T-helper 17 cell (primary cell): ENCODE results near the gene CEMIP2. TPM values are rescaled to one million over a fixed set of nuclear protein-coding genes. Genes with fewer than 3 reads are reported as not detected.
A peak's percentile ranks its signal among the peaks of the same experiment; 100 is the strongest.

Source experiments
- ATAC-seq: fragments of 150-1000 bp; cut with Tn5 transposase; 2 replicates; pipeline ENCODE4 v1.10.0; 2021; ENCODE audit warnings: mild to moderate bottlenecking, moderate library complexity
- DNase-seq, 3 donors: peaks; one replicate each; pipeline versions ENCODE4 v3.0.0 to v3.0.0-alpha.2; 2020 to 2021
- H3K9me3 ChIP-seq: one replicate; pipeline ENCODE4 v1.7.0; 2013; ENCODE audit warnings: low read length, mild to moderate bottlenecking; ENCODE audit not compliant: control insufficient read depth, poor library complexity, severe bottlenecking
- H3K27ac Mint-ChIP-seq: one replicate; pipeline ENCODE4 v1.8.0; 2022; ENCODE audit warnings: mild to moderate bottlenecking, moderate library complexity, mixed read lengths
- H3K27me3 Mint-ChIP-seq: one replicate; pipeline ENCODE4 v1.8.0; 2022; ENCODE audit warnings: mixed read lengths
- H3K36me3 Mint-ChIP-seq: one replicate; pipeline ENCODE4 v1.8.0; 2022; ENCODE audit warnings: low read depth, mixed read lengths
- H3K4me1 Mint-ChIP-seq: one replicate; pipeline ENCODE4 v1.8.0; 2022; ENCODE audit warnings: mild to moderate bottlenecking, mixed read lengths
- H3K4me3 Mint-ChIP-seq: one replicate; pipeline ENCODE4 v1.8.0; 2022; ENCODE audit warnings: mild to moderate bottlenecking, moderate library complexity, mixed read lengths
- total RNA-seq, 4 donors: library from RNA in 2 of 4; stranded (reverse) in 2 of 4; gene quantifications; one replicate each; pipeline ENCODE4 v1.2.3 and lab custom pipeline; 2022 to 2026

Gene CEMIP2
- total RNA-seq, 2 donors from 2014 or later = 129 to 240 TPM

GRCh38 chr9:71687676-71688075 lies 80.6 kb downstream of the CEMIP2 start:
- H3K27ac Mint-ChIP-seq = no peak overlapping the region
- H3K36me3 Mint-ChIP-seq = peaks cover 3% of the 10 kb centered on the region
- H3K4me1 Mint-ChIP-seq = peaks cover 38% of the 10 kb centered on the region
- no peak overlapping the region for H3K4me3 Mint-ChIP-seq
- no peaks in the 10 kb centered on the region for H3K9me3 ChIP-seq
- no peaks in the 10 kb centered on the region for H3K27me3 Mint-ChIP-seq
- ATAC-seq (no peak), DNase-seq (no peak)

GRCh38 chr9:71685988-71686387 lies 82.3 kb downstream of the CEMIP2 start:
- Mint-ChIP-seq H3K27me3 (no peaks in the 10 kb centered on the region), H3K4me1 (peaks cover 41% of the 10 kb centered on the region), H3K36me3 (peaks cover 3% of the 10 kb centered on the region), H3K27ac (peak overlapping the region; percentile 84), H3K4me3 (peak overlapping the region; percentile 76)
- ATAC-seq (no peak), DNase-seq (no peak)
- no peaks in the 10 kb centered on the region for H3K9me3 ChIP-seq

- H3K9me3 ChIP-seq = no peaks in the 10 kb centered on the region
- Mint-ChIP-seq H3K4me1 (peaks cover 38% of the 10 kb centered on the region), H3K4me3 (peak overlapping the region; percentile 76), H3K27me3 (no peaks in the 10 kb centered on the region), H3K27ac (peak overlapping the region; percentile 84), H3K36me3 (peaks cover 3% of the 10 kb centered on the region)
- no peak for DNase-seq
- peak; percentile 97 for ATAC-seq
These were observed 82.9 kb downstream of the CEMIP2 start for GRCh38 chr9:71685394-71685793.

- Mint-ChIP-seq H3K4me3 (peak overlapping the region; percentile 76), H3K27me3 (no peaks in the 10 kb centered on the region), H3K36me3 (peaks cover 3% of the 10 kb centered on the region), H3K27ac (peak overlapping the region; percentile 86), H3K4me1 (peaks cover 33% of the 10 kb centered on the region)
- no peaks in the 10 kb centered on the region for H3K9me3 ChIP-seq
- DNase-seq (no peak), ATAC-seq (no peak)
These were observed 83.7 kb downstream of the CEMIP2 start for GRCh38 chr9:71684566-71684965.

- Mint-ChIP-seq H3K27ac (peak overlapping the region; percentile 86), H3K36me3 (peaks cover under 1% of the 10 kb centered on the region), H3K4me1 (peaks cover 31% of the 10 kb centered on the region), H3K27me3 (no peaks in the 10 kb centered on the region), H3K4me3 (peak overlapping the region; percentile 76)
- H3K9me3 ChIP-seq = no peaks in the 10 kb centered on the region
- DNase-seq = no peak
- no peak for ATAC-seq
These were observed 84.6 kb downstream of the CEMIP2 start for GRCh38 chr9:71683598-71684235.

- Mint-ChIP-seq H3K36me3 (no peaks in the 10 kb centered on the region), H3K27me3 (no peaks in the 10 kb centered on the region), H3K27ac (no peak overlapping the region), H3K4me3 (no peak overlapping the region), H3K4me1 (peaks cover 36% of the 10 kb centered on the region)
- DNase-seq = no peak
- no peaks in the 10 kb centered on the region for H3K9me3 ChIP-seq
- ATAC-seq = no peak
These were observed 86.5 kb downstream of the CEMIP2 start for GRCh38 chr9:71681708-71682272.

GRCh38 chr9:71681104-71681707 lies 87.1 kb downstream of the CEMIP2 start:
- H3K36me3 Mint-ChIP-seq = no peaks in the 10 kb centered on the region
- DNase-seq (no peak), ATAC-seq (no peak)
- H3K4me3 Mint-ChIP-seq = no peak overlapping the region
- H3K27ac Mint-ChIP-seq = no peak overlapping the region
- H3K4me1 Mint-ChIP-seq = peaks cover 37% of the 10 kb centered on the region
- no peaks in the 10 kb centered on the region for H3K27me3 Mint-ChIP-seq
- no peaks in the 10 kb centered on the region for H3K9me3 ChIP-seq

GRCh38 chr9:71680189-71680980 lies 87.9 kb downstream of the CEMIP2 start:
- DNase-seq = no peak
- Mint-ChIP-seq H3K27ac (peak overlapping the region; percentile 60), H3K36me3 (no peaks in the 10 kb centered on the region), H3K27me3 (no peaks in the 10 kb centered on the region), H3K4me1 (peaks cover 31% of the 10 kb centered on the region), H3K4me3 (no peak overlapping the region)
- no peaks in the 10 kb centered on the region for H3K9me3 ChIP-seq
- ATAC-seq = no peak

- H3K27me3 Mint-ChIP-seq = no peaks in the 10 kb centered on the region
- peaks cover 25% of the 10 kb centered on the region for H3K4me1 Mint-ChIP-seq
These were observed 89.3 kb downstream of the CEMIP2 start for GRCh38 chr9:71678999-71679398.

GRCh38 chr9:71677209-71677608 lies 91.1 kb downstream of the CEMIP2 start:
- ATAC-seq (no peak), DNase-seq (no peak)
- Mint-ChIP-seq H3K4me3 (no peak overlapping the region), H3K27ac (peak overlapping the region; percentile 83), H3K4me1 (peaks cover 18% of the 10 kb centered on the region), H3K27me3 (no peaks in the 10 kb centered on the region), H3K36me3 (no peaks in the 10 kb centered on the region)
- no peaks in the 10 kb centered on the region for H3K9me3 ChIP-seq

More at GRCh38 chr9:71678999-71679398, 89.3 kb downstream of the CEMIP2 start:
- Mint-ChIP-seq H3K36me3 (no peaks in the 10 kb centered on the region), H3K4me3 (no peak overlapping the region), H3K27ac (peak overlapping the region; percentile 83)
- H3K9me3 ChIP-seq = no peaks in the 10 kb centered on the region
- no peak for ATAC-seq
- DNase-seq = no peak

GRCh38 chr9:71676460-71676859 lies 91.9 kb downstream of the CEMIP2 start:
- no peak for ATAC-seq
- Mint-ChIP-seq H3K27me3 (no peaks in the 10 kb centered on the region), H3K4me3 (no peak overlapping the region), H3K36me3 (no peaks in the 10 kb centered on the region), H3K27ac (no peak overlapping the region), H3K4me1 (peaks cover 16% of the 10 kb centered on the region)
- DNase-seq = no peak
- H3K9me3 ChIP-seq = no peaks in the 10 kb centered on the region

GRCh38 chr9:71675857-71676165 lies 92.5 kb downstream of the CEMIP2 start:
- no peak overlapping the region for H3K27ac Mint-ChIP-seq
- H3K4me3 Mint-ChIP-seq = no peak overlapping the region
- H3K36me3 Mint-ChIP-seq = no peaks in the 10 kb centered on the region
- H3K9me3 ChIP-seq = no peaks in the 10 kb centered on the region
- H3K27me3 Mint-ChIP-seq = no peaks in the 10 kb centered on the region
- DNase-seq (no peak), ATAC-seq (no peak)
- H3K4me1 Mint-ChIP-seq = peaks cover 17% of the 10 kb centered on the region

GRCh38 chr9:71675105-71675856 lies 93.0 kb downstream of the CEMIP2 start:
- H3K27me3 Mint-ChIP-seq = no peaks in the 10 kb centered on the region

More at GRCh38 chr9:71675105-71675856, 93.0 kb downstream of the CEMIP2 start:
- H3K36me3 Mint-ChIP-seq = no peaks in the 10 kb centered on the region
- H3K4me3 Mint-ChIP-seq = no peak overlapping the region
- H3K27ac Mint-ChIP-seq = no peak overlapping the region
- ATAC-seq = no peak
- peaks cover 17% of the 10 kb centered on the region for H3K4me1 Mint-ChIP-seq
- no peaks in the 10 kb centered on the region for H3K9me3 ChIP-seq
- no peak for DNase-seq
